PC-9 (cell line): ENCODE results near the gene AOAH. TPM values are rescaled to one million over a fixed set of nuclear protein-coding genes. Genes with fewer than 3 reads are reported as not detected.

Experiments
- BruUV-seq: library from RNA; stranded (reverse); fragments of 400-500 nt; replicated peaks from 2 replicates; lab custom pipeline; 2021; lab: Mats Ljungman, UMichigan
- CTCF ChIA-PET: fragments of 300-600 bp; sonication (Branson Sonifier 250); formaldehyde crosslinking; loops from one replicate; lab custom pipeline; 2022; ENCODE audit warnings: antibody characterized with exemption; lab: Charles Lee
- POLR2A ChIA-PET: fragments of 300-600 bp; sonication (Branson Sonifier 250); formaldehyde crosslinking; loops from one replicate; lab custom pipeline; 2022; ENCODE audit warnings: antibody characterized with exemption; ENCODE audit not compliant: unreplicated experiment; lab: Charles Lee
- DNase-seq, 2 experiments: peaks; one replicate each; pipeline versions ENCODE4 v3.0.0 to v3.0.0-alpha.2; 2015 to 2022; ENCODE audit warnings: mixed read lengths in 1 of 2
- H2AFZ ChIP-seq: fragments of 200-600 bp; sonication (generic); 2 replicates; pipeline ENCODE4 v1.8.1; 2017; ENCODE audit warnings: antibody characterized with exemption
- H3F3A ChIP-seq: fragments of 200-600 bp; sonication (generic); 2 replicates; pipeline ENCODE4 v1.8.1; 2017; ENCODE audit warnings: antibody characterized with exemption, mild to moderate bottlenecking, low read depth; ENCODE audit not compliant: insufficient read depth
- H3K27ac ChIP-seq: fragments of 200-600 bp; sonication (generic); 2 replicates; pipeline ENCODE4 v1.6.1; 2016; ENCODE audit warnings: mixed run types
- H3K27me3 ChIP-seq: fragments of 200-600 bp; sonication (generic); 2 replicates; pipeline ENCODE4 v1.6.1; 2016; ENCODE audit warnings: low read depth, mixed run types; ENCODE audit not compliant: insufficient read depth
- H3K36me3 ChIP-seq: fragments of 200-600 bp; sonication (generic); 2 replicates; pipeline ENCODE4 v1.6.1; 2016; ENCODE audit warnings: low read depth, mixed run types
- H3K4me1 ChIP-seq: fragments of 200-600 bp; sonication (generic); replicated peaks from 2 replicates; pipeline ENCODE4 v1.6.1; 2016; ENCODE audit warnings: mixed run types; ENCODE audit not compliant: insufficient read depth
- H3K4me2 ChIP-seq: fragments of 200-600 bp; sonication (generic); 2 replicates; pipeline ENCODE4 v1.6.1; 2017; ENCODE audit warnings: mixed run types
- H3K4me3 ChIP-seq: fragments of 200-600 bp; sonication (generic); 2 replicates; pipeline ENCODE4 v1.6.1; 2016; ENCODE audit warnings: mixed run types
- H3K79me2 ChIP-seq: fragments of 200-600 bp; sonication (generic); 2 replicates; pipeline ENCODE4 v1.6.1; 2017; ENCODE audit warnings: low read depth, mixed run types
- H3K9me2 ChIP-seq: fragments of 200-600 bp; sonication (generic); 2 replicates; pipeline ENCODE4 v1.8.1; 2017; ENCODE audit warnings: mild to moderate bottlenecking; ENCODE audit not compliant: insufficient read depth
- H3K9me3 ChIP-seq: fragments of 200-600 bp; sonication (generic); 2 replicates; pipeline ENCODE4 v1.8.1; 2016; ENCODE audit warnings: low read depth; ENCODE audit not compliant: insufficient read depth
- H4K20me1 ChIP-seq: fragments of 200-600 bp; sonication (generic); 2 replicates; pipeline ENCODE4 v1.8.1; 2017; ENCODE audit not compliant: insufficient read depth
- CTCF ChIP-seq: fragments of 200-600 bp; sonication (generic); conservative IDR thresholded peaks from 2 replicates; pipeline ENCODE4 v1.6.1; 2017; ENCODE audit warnings: mixed run types, antibody characterized with exemption, mild to moderate bottlenecking, moderate library complexity
- EZH2 ChIP-seq: fragments of 200-600 bp; sonication (generic); IDR thresholded peaks from 2 replicates; pipeline ENCODE4 v1.8.0; 2017; ENCODE audit warnings: antibody characterized with exemption, low read depth
- intact Hi-C: fragments of 100-400 bp; cut with micrococcal nuclease; formaldehyde crosslinking; loops from one replicate; pipeline ENCODE4 v1.10.0; 2022; ENCODE audit not compliant: unreplicated experiment
- total RNA-seq: library from RNA; stranded (reverse); gene quantifications from 2 replicates; pipeline ENCODE4 v1.2.3, GENCODE V29; 2021

AOAH gene
- total RNA-seq, 1 experiment from 2014 or later, result not detected

- H3K36me3 ChIP-seq, result no peaks in the 10 kb centered on the region
- H3K79me2 ChIP-seq, result no peaks in the 10 kb centered on the region
- peak in 1 of 2 experiments; percentile 55 for DNase-seq
- no peak overlapping the region for H3K27ac ChIP-seq
- no peak overlapping the region for H2AFZ ChIP-seq
- POLR2A ChIA-PET, result no interaction called here
- peaks cover 28% of the 10 kb centered on the region for H3K27me3 ChIP-seq
- intact Hi-C loops, result loop anchor here (1.0 to 5.0 kb wide), 3 partner anchors 184 to 526 kb away; no protein-coding TSS in a partner anchor
- TF ChIP-seq EZH2, result no peak
- peak; percentile 95 for TF ChIP-seq CTCF
- H3K9me2 ChIP-seq, result no peaks in the 10 kb centered on the region
- H3K4me3 ChIP-seq, result no peak overlapping the region
- H3K4me2 ChIP-seq, result no peak overlapping the region
- no peaks in the 10 kb centered on the region for H3K4me1 ChIP-seq
- BruUV-seq, result no TSS peak
- H3F3A ChIP-seq, result no peaks in the 10 kb centered on the region
- no peaks in the 10 kb centered on the region for H4K20me1 ChIP-seq
- CTCF ChIA-PET, result interaction anchor here (0.6 to 1.3 kb wide), 7 partner anchors 42 to 511 kb away, joined by 3 to 12 read pairs (median 3); no protein-coding TSS in a partner anchor
- H3K9me3 ChIP-seq, result no peaks in the 10 kb centered on the region
These were observed 53.5 kb downstream of the AOAH start for GRCh38 chr7:36670585-36671431.

- H3K27ac ChIP-seq, result no peak overlapping the region
These were observed 55.5 kb downstream of the AOAH start for GRCh38 chr7:36668750-36669149.

DNA sequence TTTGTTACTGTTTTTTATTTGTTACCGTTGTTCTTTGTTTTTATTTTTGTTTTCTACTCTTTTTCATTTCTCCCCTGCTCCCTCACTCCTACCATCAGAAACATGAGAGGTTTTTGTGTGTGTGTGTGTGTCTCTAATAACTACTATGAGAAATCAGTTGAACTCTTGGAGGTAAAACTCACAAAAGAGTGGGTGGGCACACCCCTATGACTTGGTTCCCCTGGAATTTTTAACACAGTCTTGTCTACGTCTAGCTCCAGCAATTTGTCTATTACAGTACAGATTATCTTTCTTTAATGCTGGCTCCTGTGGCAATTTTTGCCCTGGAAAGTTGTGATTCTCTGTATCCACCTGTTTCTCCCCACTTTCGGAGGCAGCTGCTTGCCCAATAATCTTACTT, 56.2 kb downstream of the AOAH start:
- CTCF ChIA-PET, result no interaction called here
- no peak overlapping the region for H3K27ac ChIP-seq
- no peak overlapping the region for H2AFZ ChIP-seq
- BruUV-seq, result no TSS peak
- no peak for DNase-seq
- no peaks in the 10 kb centered on the region for H3K4me1 ChIP-seq
- H4K20me1 ChIP-seq, result no peaks in the 10 kb centered on the region
- H3K27me3 ChIP-seq, result peaks cover 9% of the 10 kb centered on the region; the same call in 1 of the 2 replicates
- intact Hi-C loops, result no loop called here
- no peaks in the 10 kb centered on the region for H3K9me2 ChIP-seq
- H3K4me2 ChIP-seq, result no peak overlapping the region
- POLR2A ChIA-PET, result no interaction called here
- no peaks in the 10 kb centered on the region for H3K79me2 ChIP-seq
- TF ChIP-seq CTCF (no peak), EZH2 (no peak)
- no peak overlapping the region for H3K4me3 ChIP-seq
- H3K9me3 ChIP-seq, result no peaks in the 10 kb centered on the region
- H3F3A ChIP-seq, result no peaks in the 10 kb centered on the region
- H3K36me3 ChIP-seq, result no peaks in the 10 kb centered on the region

More at GRCh38 chr7:36668750-36669149, 55.5 kb downstream of the AOAH start:
- POLR2A ChIA-PET, result no interaction called here
- H2AFZ ChIP-seq, result no peak overlapping the region
- H3K27me3 ChIP-seq, result peaks cover 9% of the 10 kb centered on the region
- no peak for TF ChIP-seq CTCF
- no peak for TF ChIP-seq EZH2
- H3K79me2 ChIP-seq, result no peaks in the 10 kb centered on the region
- H3K4me2 ChIP-seq, result no peak overlapping the region
- H3K4me1 ChIP-seq, result no peaks in the 10 kb centered on the region
- intact Hi-C loops, result no loop called here
- CTCF ChIA-PET, result no interaction called here
- H4K20me1 ChIP-seq, result no peaks in the 10 kb centered on the region
- H3F3A ChIP-seq, result no peaks in the 10 kb centered on the region
- BruUV-seq, result no TSS peak
- H3K9me2 ChIP-seq, result no peaks in the 10 kb centered on the region
- DNase-seq, result no peak
- H3K9me3 ChIP-seq, result no peaks in the 10 kb centered on the region
- no peaks in the 10 kb centered on the region for H3K36me3 ChIP-seq
- no peak overlapping the region for H3K4me3 ChIP-seq
